ENCODE measurements around the gene NHSL2.

NHSL2 gene

DNA sequence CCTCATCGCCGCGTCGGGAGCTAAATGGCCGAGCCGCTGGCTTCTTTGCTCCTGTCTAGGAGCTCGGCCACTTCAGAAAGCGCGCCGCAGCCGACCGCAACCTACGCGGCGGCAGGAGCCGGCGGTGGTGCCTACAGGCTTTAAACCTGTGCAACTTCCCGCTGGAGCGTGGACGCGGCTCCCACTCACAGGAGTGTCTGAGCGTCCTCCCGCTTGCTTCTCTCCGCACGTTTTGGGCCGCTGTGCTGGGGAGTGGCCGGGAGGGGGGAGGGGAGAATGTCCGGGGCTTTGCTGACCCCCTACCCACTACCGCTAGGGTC, 1.0 kb downstream of the NHSL2 start:
- ChIA-PET CTCF (no interaction called here), POLR2A (no interaction called here)
- DNase-seq (ENCODE audit: extremely low spot score), result no peak
- TF ChIP-seq, protein P1, sequence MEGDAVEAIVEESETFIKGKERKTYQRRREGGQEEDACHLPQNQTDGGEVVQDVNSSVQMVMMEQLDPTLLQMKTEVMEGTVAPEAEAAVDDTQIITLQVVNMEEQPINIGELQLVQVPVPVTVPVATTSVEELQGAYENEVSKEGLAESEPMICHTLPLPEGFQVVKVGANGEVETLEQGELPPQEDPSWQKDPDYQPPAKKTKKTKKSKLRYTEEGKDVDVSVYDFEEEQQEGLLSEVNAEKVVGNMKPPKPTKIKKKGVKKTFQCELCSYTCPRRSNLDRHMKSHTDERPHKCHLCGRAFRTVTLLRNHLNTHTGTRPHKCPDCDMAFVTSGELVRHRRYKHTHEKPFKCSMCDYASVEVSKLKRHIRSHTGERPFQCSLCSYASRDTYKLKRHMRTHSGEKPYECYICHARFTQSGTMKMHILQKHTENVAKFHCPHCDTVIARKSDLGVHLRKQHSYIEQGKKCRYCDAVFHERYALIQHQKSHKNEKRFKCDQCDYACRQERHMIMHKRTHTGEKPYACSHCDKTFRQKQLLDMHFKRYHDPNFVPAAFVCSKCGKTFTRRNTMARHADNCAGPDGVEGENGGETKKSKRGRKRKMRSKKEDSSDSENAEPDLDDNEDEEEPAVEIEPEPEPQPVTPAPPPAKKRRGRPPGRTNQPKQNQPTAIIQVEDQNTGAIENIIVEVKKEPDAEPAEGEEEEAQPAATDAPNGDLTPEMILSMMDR (IDR thresholded peaks at IDR 0.05; ENCODE audit: control extremely low read depth, extremely low read depth, low read depth, missing control alignments), result no peak

GRCh38 chrX:71912156-71912555, 1.5 kb downstream of the NHSL2 start:
- ChIA-PET POLR2A (no interaction called here), CTCF (no interaction called here)
- no peak for DNase-seq (ENCODE audit: extremely low spot score)
- TF ChIP-seq, protein P1 (IDR thresholded peaks at IDR 0.05; ENCODE audit: control extremely low read depth, extremely low read depth, low read depth, missing control alignments), result no peak

GRCh38 chrX:71913156-71913950, 2.7 kb downstream of the NHSL2 start:
- CTCF ChIA-PET, result no interaction called here
- TF ChIP-seq, protein P1 (IDR thresholded peaks at IDR 0.05; ENCODE audit: control extremely low read depth, extremely low read depth, low read depth, missing control alignments), result no peak
- POLR2A ChIA-PET, result no interaction called here
- no peak for DNase-seq (ENCODE audit: extremely low spot score)

- TF ChIP-seq, protein P1 (IDR thresholded peaks at IDR 0.05; ENCODE audit: control extremely low read depth, extremely low read depth, low read depth, missing control alignments), result no peak
- DNase-seq (ENCODE audit: extremely low spot score), result no peak
- CTCF ChIA-PET, result no interaction called here
- POLR2A ChIA-PET, result no interaction called here
Measured at GRCh38 chrX:71917621-71918343, 7.1 kb downstream of the NHSL2 start.

DNA sequence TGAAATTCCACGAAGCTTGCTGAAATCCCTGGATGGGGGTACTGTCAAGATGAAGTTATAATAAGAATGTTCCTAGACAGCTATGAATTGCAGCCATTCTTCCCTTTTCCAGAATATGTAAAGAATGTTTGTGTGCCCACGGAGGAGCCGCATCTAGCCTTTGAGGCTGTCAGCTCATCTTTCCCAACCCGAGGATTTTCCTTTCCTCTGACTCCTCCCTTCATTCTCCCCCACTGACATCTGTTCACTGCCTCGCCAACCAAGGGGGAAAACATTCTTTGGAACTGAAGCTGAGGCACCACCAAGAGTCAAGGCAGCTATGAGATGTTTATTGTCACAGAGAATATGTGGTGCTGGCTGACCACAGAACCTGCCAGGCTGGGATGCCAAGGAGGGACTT, 8.8 kb downstream of the NHSL2 start:
- TF ChIP-seq, protein P1 (IDR thresholded peaks at IDR 0.05; ENCODE audit: control extremely low read depth, extremely low read depth, low read depth, missing control alignments), result no peak
- POLR2A ChIA-PET, result no interaction called here
- no peak for DNase-seq (ENCODE audit: extremely low spot score)
- CTCF ChIA-PET, result interaction anchor here (1.3 kb wide), 1 partner anchor 30 kb away, joined by 3 read pairs; no protein-coding TSS in a partner anchor

GRCh38 chrX:71919886-71920285, 9.2 kb downstream of the NHSL2 start:
- ChIA-PET POLR2A (no interaction called here), CTCF (interaction anchor here (1.3 kb wide), 1 partner anchor 30 kb away, joined by 3 read pairs; no protein-coding TSS in a partner anchor)
- no peak for DNase-seq (ENCODE audit: extremely low spot score)
- TF ChIP-seq, protein P1 (IDR thresholded peaks at IDR 0.05; ENCODE audit: control extremely low read depth, extremely low read depth, low read depth, missing control alignments), result no peak

Data from GM10248 (cell line).